MM.1S (cell line): ENCODE measurements around the gene ARMC2.

Source experiments
- DNase-seq: peaks from one replicate; pipeline ENCODE4 v3.0.0-alpha.2; 2015
- H2AFZ ChIP-seq: fragments of 300-600 bp; sonication (generic); 2 replicates; pipeline ENCODE4 v1.6.0; 2016; ENCODE audit warnings: antibody characterized with exemption, low read length
- H3F3A ChIP-seq: fragments of 300-600 bp; sonication (generic); 2 replicates; pipeline ENCODE4 v1.6.1; 2016; ENCODE audit warnings: mild to moderate bottlenecking, antibody characterized with exemption, low read length, moderate library complexity, mixed read lengths; ENCODE audit not compliant: insufficient read depth
- H3K27ac ChIP-seq: fragments of 300-600 bp; sonication (generic); 2 replicates; pipeline ENCODE4 v1.5.1; 2016; ENCODE audit warnings: mild to moderate bottlenecking, low read length
- H3K27me3 ChIP-seq: fragments of 300-600 bp; sonication (generic); replicated peaks from 2 replicates; pipeline ENCODE4 v1.6.0; 2016; ENCODE audit warnings: low read length; ENCODE audit not compliant: insufficient read depth
- H3K36me3 ChIP-seq: fragments of 300-600 bp; sonication (generic); replicated peaks from 2 replicates; pipeline ENCODE4 v1.6.1; 2016; ENCODE audit warnings: mild to moderate bottlenecking, low read length, mixed read lengths; ENCODE audit not compliant: insufficient read depth
- H3K4me1 ChIP-seq: fragments of 300-600 bp; sonication (generic); 2 replicates; pipeline ENCODE4 v1.6.1; 2016; ENCODE audit warnings: low read length, mixed read lengths
- H3K4me2 ChIP-seq: fragments of 300-600 bp; sonication (generic); 2 replicates; pipeline ENCODE4 v1.6.0; 2016; ENCODE audit warnings: low read depth, low read length
- H3K4me3 ChIP-seq: fragments of 300-600 bp; sonication (generic); 2 replicates; pipeline ENCODE4 v1.5.1; 2016; ENCODE audit warnings: low read length, mixed read lengths
- H3K79me2 ChIP-seq: fragments of 300-600 bp; sonication (generic); 2 replicates; pipeline ENCODE4 v1.6.1; 2016; ENCODE audit warnings: mixed run types, low read length, mixed read lengths
- H3K9ac ChIP-seq: fragments of 300-600 bp; sonication (generic); 2 replicates; pipeline ENCODE4 v1.6.1; 2016; ENCODE audit warnings: low read length, mixed read lengths
- H3K9me2 ChIP-seq: fragments of 300-600 bp; sonication (generic); replicated peaks from 2 replicates; pipeline ENCODE4 v1.6.1; 2016; ENCODE audit warnings: mild to moderate bottlenecking, low read length, mixed read lengths; ENCODE audit not compliant: insufficient read depth
- H3K9me3 ChIP-seq: fragments of 300-600 bp; sonication (generic); replicated peaks from 2 replicates; pipeline ENCODE4 v1.6.1; 2016; ENCODE audit warnings: mild to moderate bottlenecking, low read length, mixed read lengths; ENCODE audit not compliant: insufficient read depth
- H4K20me1 ChIP-seq: fragments of 300-600 bp; sonication (generic); 2 replicates; pipeline ENCODE4 v1.6.1; 2016; ENCODE audit warnings: mild to moderate bottlenecking, low read length, moderate library complexity, mixed read lengths; ENCODE audit not compliant: insufficient read depth
- CTCF ChIP-seq: fragments of 300-600 bp; sonication (generic); IDR thresholded peaks from 2 replicates; pipeline ENCODE4 v1.5.1; 2016; ENCODE audit warnings: antibody characterized with exemption, low read length, mixed read lengths
- EZH2 ChIP-seq: fragments of 300-600 bp; sonication (generic); optimal IDR thresholded peaks from 2 replicates; pipeline ENCODE3; 2017; ENCODE audit warnings: low read depth, mild to moderate bottlenecking, antibody characterized with exemption, low read length, mixed read lengths
- EZH2phosphoT487 ChIP-seq: fragments of 300-600 bp; sonication (generic); IDR thresholded peaks from 2 replicates; pipeline ENCODE4 v1.6.1; 2018; ENCODE audit warnings: antibody characterized with exemption, low read length

ARMC2 gene

DNA sequence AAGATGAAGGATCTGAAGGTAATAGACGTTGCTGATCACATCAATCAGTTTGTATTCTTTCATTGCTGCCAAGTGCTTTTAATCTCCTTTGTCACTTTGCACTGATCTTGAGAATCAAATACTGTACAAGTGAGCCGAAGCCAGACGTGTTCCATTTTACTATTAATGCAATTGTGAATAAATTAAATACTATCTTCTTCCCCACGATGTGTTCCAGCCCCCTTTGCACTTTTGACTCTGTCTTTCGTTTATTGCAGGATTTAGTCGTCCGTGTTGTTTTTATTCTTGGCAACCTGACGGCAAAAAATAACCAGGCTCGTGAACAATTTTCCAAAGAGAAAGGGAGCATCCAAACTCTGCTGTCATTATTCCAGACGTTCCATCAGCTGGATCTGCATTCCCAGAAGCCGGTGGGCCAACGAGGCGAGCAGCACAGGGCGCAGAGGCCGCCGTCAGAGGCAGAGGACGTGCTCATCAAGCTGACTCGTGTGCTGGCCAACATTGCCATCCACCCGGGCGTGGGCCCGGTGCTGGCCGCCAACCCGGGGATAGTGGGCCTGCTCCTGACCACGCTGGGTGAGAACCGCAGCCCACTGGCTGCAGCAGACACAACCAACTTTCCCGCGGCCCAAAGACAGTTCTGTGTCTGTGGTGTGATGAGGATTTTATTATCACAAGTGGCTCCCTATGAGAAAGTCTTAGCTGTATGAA is 104.7 kb downstream of the ARMC2 start:
- Histone ChIP-seq H4K20me1 (no peaks in the 10 kb centered on the region), H3K36me3 (no peaks in the 10 kb centered on the region), H3K9me2 (no peaks in the 10 kb centered on the region), H3F3A (peaks cover 18% of the 10 kb centered on the region), H3K79me2 (no peaks in the 10 kb centered on the region), H3K4me3 (no peak overlapping the region), H3K9ac (no peak overlapping the region), H3K9me3 (no peaks in the 10 kb centered on the region), H2AFZ (no peak overlapping the region), H3K4me1 (peaks cover 33% of the 10 kb centered on the region), H3K4me2 (no peak overlapping the region), H3K27ac (no peak overlapping the region), H3K27me3 (no peaks in the 10 kb centered on the region)
- no peak for DNase-seq
- no peak for TF ChIP-seq CTCF
- TF ChIP-seq EZH2 = no peak
- TF ChIP-seq EZH2phosphoT487 = no peak

DNA sequence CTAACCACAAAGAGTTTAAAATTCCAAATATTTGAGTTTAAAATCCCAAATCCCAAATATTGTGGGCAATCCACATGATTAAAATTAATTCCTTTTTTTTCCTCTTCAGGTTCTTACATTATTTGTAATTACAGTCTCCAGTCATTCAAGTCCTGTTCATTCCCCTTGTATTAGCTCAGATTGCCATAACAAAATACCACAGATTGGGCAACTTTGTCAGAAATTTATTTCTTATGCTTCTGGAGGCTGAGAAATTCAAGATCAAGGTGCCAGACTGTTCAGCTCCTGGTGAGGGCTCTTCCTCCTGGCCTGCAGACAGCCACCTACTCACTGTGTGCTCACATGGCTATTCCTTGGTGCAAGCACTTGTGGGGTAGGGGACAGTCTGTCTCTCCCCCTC is 105.5 kb downstream of the ARMC2 start:
- Histone ChIP-seq H3K27ac (no peak overlapping the region), H3K4me2 (no peak overlapping the region), H3K27me3 (no peaks in the 10 kb centered on the region), H3K9ac (no peak overlapping the region), H3K36me3 (no peaks in the 10 kb centered on the region), H2AFZ (no peak overlapping the region), H3K9me2 (no peaks in the 10 kb centered on the region), H3K4me1 (peaks cover 41% of the 10 kb centered on the region), H3K4me3 (no peak overlapping the region), H3K79me2 (no peaks in the 10 kb centered on the region), H3K9me3 (no peaks in the 10 kb centered on the region), H3F3A (peaks cover 18% of the 10 kb centered on the region), H4K20me1 (no peaks in the 10 kb centered on the region)
- TF ChIP-seq EZH2phosphoT487 (no peak), EZH2 (no peak)
- no peak for DNase-seq

GRCh38 chr6:108955329-108955949 is 107.2 kb downstream of the ARMC2 start:
- Histone ChIP-seq H3K79me2 (no peaks in the 10 kb centered on the region), H3K27me3 (no peaks in the 10 kb centered on the region), H3K9me3 (no peaks in the 10 kb centered on the region), H4K20me1 (no peaks in the 10 kb centered on the region), H3K9ac (peak overlapping the region; percentile 50), H3K27ac (peak overlapping the region; percentile 89), H2AFZ (peak overlapping the region; percentile 47; the same call in 1 of the 2 replicates), H3K36me3 (no peaks in the 10 kb centered on the region), H3K9me2 (no peaks in the 10 kb centered on the region), H3F3A (peaks cover 24% of the 10 kb centered on the region), H3K4me2 (peak overlapping the region; percentile 40), H3K4me1 (peaks cover 55% of the 10 kb centered on the region), H3K4me3 (no peak overlapping the region)
- no peak for TF ChIP-seq CTCF
- no peak for TF ChIP-seq EZH2phosphoT487
- TF ChIP-seq EZH2 = no peak
- DNase-seq = peak; percentile 78

DNA sequence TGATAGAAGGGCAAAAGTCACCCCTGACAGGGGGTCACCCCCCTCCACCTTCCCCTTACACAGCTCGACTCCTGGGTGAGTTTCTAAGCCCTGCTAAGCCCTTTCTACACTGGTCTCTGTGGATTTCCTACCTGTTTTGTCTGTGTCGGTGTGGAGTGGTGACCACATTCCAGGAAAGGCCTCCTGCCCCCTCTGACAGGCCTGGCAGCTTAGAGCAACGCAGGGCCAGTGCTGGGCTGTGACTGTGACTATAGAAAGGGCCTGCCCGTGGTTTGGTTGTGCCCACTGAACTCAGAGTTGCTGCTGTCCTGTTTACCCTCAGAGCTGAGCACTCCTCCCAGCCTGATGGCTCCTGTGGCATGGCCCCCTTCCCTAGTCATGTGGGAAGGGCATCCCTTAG is 109.0 kb downstream of the ARMC2 start:
- H3K4me3 ChIP-seq = no peak overlapping the region
- H3K4me1 ChIP-seq = peaks cover 55% of the 10 kb centered on the region
- no peaks in the 10 kb centered on the region for H3K9me3 ChIP-seq
- TF ChIP-seq EZH2phosphoT487 (no peak), CTCF (no peak), EZH2 (no peak)
- H4K20me1 ChIP-seq = no peaks in the 10 kb centered on the region
- no peak overlapping the region for H2AFZ ChIP-seq
- no peaks in the 10 kb centered on the region for H3K36me3 ChIP-seq
- no peaks in the 10 kb centered on the region for H3K79me2 ChIP-seq
- H3K27ac ChIP-seq = peak overlapping the region; percentile 12; the same call in 1 of the 2 replicates
- no peak overlapping the region for H3K4me2 ChIP-seq
- no peaks in the 10 kb centered on the region for H3K27me3 ChIP-seq
- H3K9ac ChIP-seq = no peak overlapping the region
- H3K9me2 ChIP-seq = no peaks in the 10 kb centered on the region
- DNase-seq = no peak
- H3F3A ChIP-seq = peaks cover 24% of the 10 kb centered on the region
